HG03354 (cell line): ENCODE measurements around the gene GALNT13.

ENCODE experiments used
- ATAC-seq: cut with Tn5 transposase; IDR thresholded peaks from one replicate; pipeline ENCODE4 v1.9.1; 2021; ENCODE audit warnings: mild to moderate bottlenecking; ENCODE audit not compliant: unreplicated experiment, poor library complexity, severe bottlenecking

GALNT13 gene

GRCh38 chr2:153939124-153939796 lies 67.5 kb downstream of the GALNT13 start:
- ATAC-seq, result no peak

- ATAC-seq, result no peak
Measured at GRCh38 chr2:153940511-153940910, 68.8 kb downstream of the GALNT13 start.

- ATAC-seq, result no peak
Measured at GRCh38 chr2:153944800-153945199, 73.1 kb downstream of the GALNT13 start.

- no peak for ATAC-seq
Measured at GRCh38 chr2:153946036-153946435, 74.3 kb downstream of the GALNT13 start.

GRCh38 chr2:153953761-153954160 lies 82.0 kb downstream of the GALNT13 start:
- no peak for ATAC-seq

GRCh38 chr2:153963256-153963655 lies 91.5 kb downstream of the GALNT13 start:
- no peak for ATAC-seq

- no peak for ATAC-seq
Measured at GRCh38 chr2:153967248-153967973, 95.7 kb downstream of the GALNT13 start.

GRCh38 chr2:153971250-153971649 lies 99.5 kb downstream of the GALNT13 start:
- ATAC-seq, result no peak

GRCh38 chr2:153971855-153972254 lies 100.1 kb downstream of the GALNT13 start:
- ATAC-seq, result no peak

GRCh38 chr2:153972412-153972811 lies 100.7 kb downstream of the GALNT13 start:
- ATAC-seq, result no peak

GRCh38 chr2:153986488-153987229 lies 114.9 kb downstream of the GALNT13 start:
- ATAC-seq, result no peak

GRCh38 chr2:153990771-153991170 lies 119.0 kb downstream of the GALNT13 start:
- ATAC-seq, result no peak

GRCh38 chr2:154013514-154013913 lies 141.8 kb downstream of the GALNT13 start:
- ATAC-seq, result no peak

GRCh38 chr2:154015233-154015632 lies 143.5 kb downstream of the GALNT13 start:
- ATAC-seq, result no peak

- ATAC-seq, result no peak
Measured at GRCh38 chr2:154029504-154029903, 157.8 kb downstream of the GALNT13 start.

- ATAC-seq, result no peak
Measured at GRCh38 chr2:154032220-154032619, 160.5 kb downstream of the GALNT13 start.

- ATAC-seq, result no peak
Measured at GRCh38 chr2:154046493-154046892, 174.8 kb downstream of the GALNT13 start.

- no peak for ATAC-seq
Measured at GRCh38 chr2:154048905-154049304, 177.2 kb downstream of the GALNT13 start.

- ATAC-seq, result no peak
Measured at GRCh38 chr2:154049561-154049960, 177.8 kb downstream of the GALNT13 start.

GRCh38 chr2:154067124-154067523 lies 195.4 kb downstream of the GALNT13 start:
- ATAC-seq, result no peak

- ATAC-seq, result no peak
Measured at GRCh38 chr2:154078926-154079325, 207.2 kb downstream of the GALNT13 start.
